ENCODE measurements around the gene ATAD3C. TPM values are rescaled to one million over a fixed set of nuclear protein-coding genes. Genes with fewer than 3 reads are reported as not detected.
A peak's percentile ranks its signal among the peaks of the same experiment; 100 is the strongest.

Gene ATAD3C
- total RNA-seq, 1 donor from 2014 or later = under 0.01 TPM

GRCh38 chr1:1430992-1431844 is 18.3 kb upstream of the ATAD3C start:
- DNase-seq (ENCODE audit: low read depth in 2 of 2) = no peak

GRCh38 chr1:1431845-1432273 is 17.6 kb upstream of the ATAD3C start:
- DNase-seq (ENCODE audit: low read depth in 2 of 2) = no peak

- no peak for DNase-seq (ENCODE audit: low read depth in 2 of 2)
These were observed 17.1 kb upstream of the ATAD3C start for GRCh38 chr1:1432274-1432950.

- no peak for DNase-seq (ENCODE audit: low read depth in 2 of 2)
These were observed 16.3 kb upstream of the ATAD3C start for GRCh38 chr1:1432951-1433803.

GRCh38 chr1:1433804-1434130 is 15.7 kb upstream of the ATAD3C start:
- peak in 1 of 2 donors; percentile 67 for DNase-seq (ENCODE audit: low read depth in 2 of 2)

- DNase-seq (ENCODE audit: low read depth in 2 of 2) = no peak
These were observed 15.2 kb upstream of the ATAD3C start for GRCh38 chr1:1434131-1434823.

GRCh38 chr1:1434824-1435105 is 14.7 kb upstream of the ATAD3C start:
- no peak for DNase-seq (ENCODE audit: low read depth in 2 of 2)

GRCh38 chr1:1435106-1435903 is 14.2 kb upstream of the ATAD3C start, which contains the start of gene VWA1:
Gene VWA1, plus strand, starts transcription at chr1:1435690. Its CDS starts 59 bp downstream, at chr1:1435749.
- DNase-seq (ENCODE audit: low read depth in 2 of 2) = peak; percentile 67 to 79

- DNase-seq (ENCODE audit: low read depth in 2 of 2) = no peak
These were observed 13.4 kb upstream of the ATAD3C start for GRCh38 chr1:1435911-1436629.

- DNase-seq (ENCODE audit: low read depth in 2 of 2) = no peak
These were observed 12.9 kb upstream of the ATAD3C start for GRCh38 chr1:1436630-1437032.

GRCh38 chr1:1437033-1437903 is 12.2 kb upstream of the ATAD3C start:
- no peak for DNase-seq (ENCODE audit: low read depth in 2 of 2)

- no peak for DNase-seq (ENCODE audit: low read depth in 2 of 2)
These were observed 11.5 kb upstream of the ATAD3C start for GRCh38 chr1:1437904-1438376.

GRCh38 chr1:1438531-1439381 is 10.7 kb upstream of the ATAD3C start:
- no peak for DNase-seq (ENCODE audit: low read depth in 2 of 2)

- no peak for DNase-seq (ENCODE audit: low read depth in 2 of 2)
These were observed 9.8 kb upstream of the ATAD3C start for GRCh38 chr1:1439546-1440261.

GRCh38 chr1:1440262-1441001 is 9.1 kb upstream of the ATAD3C start:
- DNase-seq (ENCODE audit: low read depth in 2 of 2) = no peak
